Measurements from ENCODE around the gene LNX2.

DNA sequence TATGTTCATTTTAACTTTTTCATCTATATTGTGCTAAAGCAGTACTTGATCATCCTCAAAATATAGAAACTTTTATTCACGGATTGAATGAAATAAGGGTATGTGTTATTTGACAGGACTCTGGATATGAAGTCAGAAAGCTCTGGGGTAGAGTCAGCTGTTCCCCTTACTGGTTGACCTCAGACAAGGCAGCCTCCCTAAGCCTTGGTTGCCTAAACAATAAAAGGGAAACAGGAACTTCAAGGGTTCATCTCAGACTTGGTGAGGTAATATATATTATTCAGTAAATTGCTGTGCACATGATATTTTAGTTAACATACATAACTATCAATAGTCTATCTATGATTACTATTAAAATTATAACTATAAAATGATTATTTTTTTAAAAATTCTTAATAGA is 14.9 kb upstream of the LNX2 start:
- TF ChIP-seq, protein P1, sequence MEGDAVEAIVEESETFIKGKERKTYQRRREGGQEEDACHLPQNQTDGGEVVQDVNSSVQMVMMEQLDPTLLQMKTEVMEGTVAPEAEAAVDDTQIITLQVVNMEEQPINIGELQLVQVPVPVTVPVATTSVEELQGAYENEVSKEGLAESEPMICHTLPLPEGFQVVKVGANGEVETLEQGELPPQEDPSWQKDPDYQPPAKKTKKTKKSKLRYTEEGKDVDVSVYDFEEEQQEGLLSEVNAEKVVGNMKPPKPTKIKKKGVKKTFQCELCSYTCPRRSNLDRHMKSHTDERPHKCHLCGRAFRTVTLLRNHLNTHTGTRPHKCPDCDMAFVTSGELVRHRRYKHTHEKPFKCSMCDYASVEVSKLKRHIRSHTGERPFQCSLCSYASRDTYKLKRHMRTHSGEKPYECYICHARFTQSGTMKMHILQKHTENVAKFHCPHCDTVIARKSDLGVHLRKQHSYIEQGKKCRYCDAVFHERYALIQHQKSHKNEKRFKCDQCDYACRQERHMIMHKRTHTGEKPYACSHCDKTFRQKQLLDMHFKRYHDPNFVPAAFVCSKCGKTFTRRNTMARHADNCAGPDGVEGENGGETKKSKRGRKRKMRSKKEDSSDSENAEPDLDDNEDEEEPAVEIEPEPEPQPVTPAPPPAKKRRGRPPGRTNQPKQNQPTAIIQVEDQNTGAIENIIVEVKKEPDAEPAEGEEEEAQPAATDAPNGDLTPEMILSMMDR (IDR thresholded peaks at IDR 0.05), result no peak
- TF ChIP-seq EZH2 (IDR thresholded peaks at IDR 0.05; ENCODE audit: borderline replicate concordance, insufficient read depth, low read depth, low read length, poor library complexity, severe bottlenecking), result no peak
